ENCODE results near the gene FYN.

Gene FYN

DNA sequence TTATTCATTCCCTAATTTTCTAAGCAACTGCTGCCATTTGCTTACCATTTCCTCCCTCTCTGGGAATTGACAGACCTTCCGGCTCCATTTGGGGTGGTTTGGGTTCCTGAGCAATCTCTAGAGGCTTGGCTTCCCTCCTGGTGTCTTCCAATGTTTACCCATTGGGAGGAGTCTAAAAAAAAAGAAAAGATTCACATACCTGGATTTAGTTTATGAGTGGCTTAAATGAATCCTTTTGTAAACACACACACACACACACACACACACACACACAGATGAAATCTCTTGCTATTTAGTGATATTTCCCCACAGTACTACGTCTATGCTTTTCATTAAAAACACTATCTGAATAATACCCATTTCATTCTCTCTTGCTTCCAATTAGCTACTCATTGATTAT is 219.3 kb downstream of the FYN start:
- H3K4me3 ChIP-seq (ENCODE audit: low read depth, low read length) = no peak overlapping the region
- no peak for DNase-seq (ENCODE audit: low read depth)
- TF ChIP-seq POLR2A (IDR thresholded peaks at IDR 0.05; ENCODE audit: extremely low read depth, insufficient read length) (no peak), MYC (IDR thresholded peaks at IDR 0.05; ENCODE audit: low read depth, low read length) (no peak)
- TF ChIP-seq, protein P1, sequence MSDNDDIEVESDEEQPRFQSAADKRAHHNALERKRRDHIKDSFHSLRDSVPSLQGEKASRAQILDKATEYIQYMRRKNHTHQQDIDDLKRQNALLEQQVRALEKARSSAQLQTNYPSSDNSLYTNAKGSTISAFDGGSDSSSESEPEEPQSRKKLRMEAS (IDR thresholded peaks at IDR 0.05; ENCODE audit: low read depth, low read length) = no peak
- TF ChIP-seq, protein P2, sequence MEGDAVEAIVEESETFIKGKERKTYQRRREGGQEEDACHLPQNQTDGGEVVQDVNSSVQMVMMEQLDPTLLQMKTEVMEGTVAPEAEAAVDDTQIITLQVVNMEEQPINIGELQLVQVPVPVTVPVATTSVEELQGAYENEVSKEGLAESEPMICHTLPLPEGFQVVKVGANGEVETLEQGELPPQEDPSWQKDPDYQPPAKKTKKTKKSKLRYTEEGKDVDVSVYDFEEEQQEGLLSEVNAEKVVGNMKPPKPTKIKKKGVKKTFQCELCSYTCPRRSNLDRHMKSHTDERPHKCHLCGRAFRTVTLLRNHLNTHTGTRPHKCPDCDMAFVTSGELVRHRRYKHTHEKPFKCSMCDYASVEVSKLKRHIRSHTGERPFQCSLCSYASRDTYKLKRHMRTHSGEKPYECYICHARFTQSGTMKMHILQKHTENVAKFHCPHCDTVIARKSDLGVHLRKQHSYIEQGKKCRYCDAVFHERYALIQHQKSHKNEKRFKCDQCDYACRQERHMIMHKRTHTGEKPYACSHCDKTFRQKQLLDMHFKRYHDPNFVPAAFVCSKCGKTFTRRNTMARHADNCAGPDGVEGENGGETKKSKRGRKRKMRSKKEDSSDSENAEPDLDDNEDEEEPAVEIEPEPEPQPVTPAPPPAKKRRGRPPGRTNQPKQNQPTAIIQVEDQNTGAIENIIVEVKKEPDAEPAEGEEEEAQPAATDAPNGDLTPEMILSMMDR (IDR thresholded peaks at IDR 0.05; ENCODE audit: low read depth, low read length) = no peak

DNA sequence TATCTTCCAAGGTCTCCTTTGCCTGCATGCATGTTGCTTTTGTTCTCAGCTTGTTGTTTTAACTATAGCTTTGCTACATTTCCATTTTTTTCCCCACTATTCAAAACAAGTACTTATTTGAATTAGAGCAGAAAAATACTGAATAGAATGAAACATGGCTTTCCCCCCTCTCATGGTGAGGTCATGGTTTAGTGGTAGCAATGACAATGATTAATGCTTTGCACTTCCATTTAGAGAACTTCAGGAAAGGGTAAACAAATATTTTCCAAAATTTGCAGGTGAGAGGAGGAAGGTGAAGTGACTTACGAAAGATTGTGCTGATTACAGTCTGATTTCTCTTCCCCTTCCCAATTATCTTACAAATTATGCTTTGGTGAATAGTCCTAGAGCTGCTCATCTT is 219.8 kb downstream of the FYN start:
- DNase-seq (ENCODE audit: low read depth) = no peak
- no peak overlapping the region for H3K4me3 ChIP-seq (ENCODE audit: low read depth, low read length)
- TF ChIP-seq, protein P1 (IDR thresholded peaks at IDR 0.05; ENCODE audit: low read depth, low read length) = no peak
- TF ChIP-seq POLR2A (IDR thresholded peaks at IDR 0.05; ENCODE audit: extremely low read depth, insufficient read length) (no peak), MYC (IDR thresholded peaks at IDR 0.05; ENCODE audit: low read depth, low read length) (no peak)
- TF ChIP-seq, protein P2 (IDR thresholded peaks at IDR 0.05; ENCODE audit: low read depth, low read length) = no peak

DNA sequence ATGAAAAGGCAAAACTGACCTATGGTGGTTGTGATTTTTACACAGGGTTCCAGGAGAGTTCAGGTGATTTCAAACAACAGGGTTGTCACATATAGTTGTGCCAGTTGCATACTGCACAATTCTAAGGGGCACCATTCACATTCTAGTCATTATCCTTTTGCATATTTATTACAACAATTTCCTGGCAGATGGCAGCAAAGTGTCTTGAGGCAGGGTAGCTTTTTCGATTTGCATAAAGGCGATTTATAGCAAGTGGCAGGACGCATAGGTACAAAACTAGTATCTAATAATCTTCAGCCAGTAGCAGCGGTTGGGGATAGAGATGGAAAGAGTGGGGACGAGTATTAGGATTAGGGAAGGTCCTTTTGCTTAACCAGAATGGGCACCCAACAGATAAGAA is 221.1 kb downstream of the FYN start:
- no peak for DNase-seq (ENCODE audit: low read depth)
- TF ChIP-seq MYC (IDR thresholded peaks at IDR 0.05; ENCODE audit: low read depth, low read length) (no peak), POLR2A (IDR thresholded peaks at IDR 0.05; ENCODE audit: extremely low read depth, insufficient read length) (no peak)
- TF ChIP-seq, protein P2 (IDR thresholded peaks at IDR 0.05; ENCODE audit: low read depth, low read length) = no peak
- TF ChIP-seq, protein P1 (IDR thresholded peaks at IDR 0.05; ENCODE audit: low read depth, low read length) = no peak
- H3K4me3 ChIP-seq (ENCODE audit: low read depth, low read length) = no peak overlapping the region

DNA sequence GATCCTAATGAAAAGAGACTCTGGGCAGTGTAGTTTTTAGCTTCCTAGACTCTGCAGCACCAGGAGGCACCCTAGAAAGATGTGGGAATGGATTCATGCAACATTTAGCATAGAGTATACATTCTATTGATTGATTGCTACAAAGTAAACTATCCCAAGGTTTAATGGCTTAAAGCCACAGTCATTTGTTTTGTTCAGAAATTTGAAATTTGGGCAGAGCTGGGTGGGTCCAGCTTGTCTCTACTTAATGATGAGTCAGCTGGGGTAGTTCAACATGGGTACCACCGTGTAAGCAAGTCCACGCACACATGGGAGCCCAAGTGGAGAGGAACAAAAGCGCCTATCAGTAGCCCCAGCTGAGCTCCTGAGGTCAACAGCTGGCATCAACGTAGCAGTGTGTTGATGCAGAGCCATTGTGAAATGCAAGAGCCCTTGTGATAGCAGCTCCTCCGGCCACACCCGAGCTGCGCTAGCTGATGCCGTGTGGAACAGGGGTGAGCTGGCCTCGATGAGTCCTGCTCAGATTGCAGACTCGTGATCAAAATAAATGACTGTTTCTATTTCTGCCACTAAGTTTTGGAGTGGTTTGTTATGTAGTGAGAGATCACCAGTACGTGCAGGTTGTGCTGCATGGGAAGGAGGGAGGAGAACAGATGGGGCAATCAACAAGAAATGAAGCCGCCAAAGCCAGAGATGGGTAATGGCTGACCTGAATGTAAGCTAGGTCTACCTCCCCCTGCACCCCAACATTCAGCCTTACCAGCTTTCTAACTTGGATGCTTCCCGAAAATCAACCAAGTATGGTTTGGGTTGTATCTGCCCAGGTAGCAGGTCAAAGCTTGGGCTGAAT is 221.8 kb downstream of the FYN start:
- TF ChIP-seq, protein P1 (IDR thresholded peaks at IDR 0.05; ENCODE audit: low read depth, low read length) = no peak
- TF ChIP-seq, protein P2 (IDR thresholded peaks at IDR 0.05; ENCODE audit: low read depth, low read length) = no peak
- TF ChIP-seq POLR2A (IDR thresholded peaks at IDR 0.05; ENCODE audit: extremely low read depth, insufficient read length) = no peak
- TF ChIP-seq MYC (IDR thresholded peaks at IDR 0.05; ENCODE audit: low read depth, low read length) = no peak
- no peak overlapping the region for H3K4me3 ChIP-seq (ENCODE audit: low read depth, low read length)
- no peak for DNase-seq (ENCODE audit: low read depth)

DNA sequence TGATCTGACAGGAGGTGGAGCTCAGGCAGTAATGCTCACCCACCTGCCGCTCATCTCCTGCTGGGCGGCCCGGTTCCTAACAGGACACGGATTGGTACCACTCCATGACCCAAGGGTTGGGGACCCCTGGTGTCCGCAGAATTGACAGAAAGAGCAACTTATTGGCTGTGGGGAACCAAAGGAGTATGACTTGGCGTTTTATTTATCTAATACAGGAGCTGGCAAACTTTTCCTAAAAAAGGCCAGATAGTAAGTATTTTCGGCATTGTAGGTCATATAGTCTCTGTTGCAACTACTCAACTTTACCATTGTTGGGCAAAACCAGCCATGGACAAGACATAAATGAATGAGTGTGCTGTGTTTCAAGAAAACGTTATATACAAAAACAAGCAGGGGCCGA is 223.2 kb downstream of the FYN start:
- no peak for DNase-seq (ENCODE audit: low read depth)
- H3K4me3 ChIP-seq (ENCODE audit: low read depth, low read length) = no peak overlapping the region
- TF ChIP-seq POLR2A (IDR thresholded peaks at IDR 0.05; ENCODE audit: extremely low read depth, insufficient read length) (no peak), MYC (IDR thresholded peaks at IDR 0.05; ENCODE audit: low read depth, low read length) (no peak)
- TF ChIP-seq, protein P1 (IDR thresholded peaks at IDR 0.05; ENCODE audit: low read depth, low read length) = no peak
- TF ChIP-seq, protein P2 (IDR thresholded peaks at IDR 0.05; ENCODE audit: low read depth, low read length) = no peak
